GM19035 (cell line): ENCODE measurements around the gene CFAP410.

Experiments used
- ATAC-seq: cut with Tn5 transposase; IDR thresholded peaks from one replicate; pipeline ENCODE4 v1.9.1; 2021; ENCODE audit not compliant: unreplicated experiment

The CFAP410 gene

GRCh38 chr21:44338971-44339910 is at the start of gene CFAP410:
Gene CFAP410, minus strand, starts transcription at chr21:44339390. Its CDS starts 196 bp downstream, at chr21:44339194.
- peak; percentile 87 for ATAC-seq

- no peak for ATAC-seq
Observed at GRCh38 chr21:44384968-44385367, 45.8 kb upstream of the CFAP410 start.

GRCh38 chr21:44383216-44383615 is 44.0 kb upstream of the CFAP410 start:
- no peak for ATAC-seq

GRCh38 chr21:44382536-44382935 is 43.3 kb upstream of the CFAP410 start:
- no peak for ATAC-seq

GRCh38 chr21:44381874-44382273 is 42.7 kb upstream of the CFAP410 start:
- no peak for ATAC-seq

GRCh38 chr21:44380876-44381275 is 41.7 kb upstream of the CFAP410 start:
- ATAC-seq: no peak

- no peak for ATAC-seq
Observed at GRCh38 chr21:44379991-44380865, 41.0 kb upstream of the CFAP410 start.

GRCh38 chr21:44379515-44379848 is 40.3 kb upstream of the CFAP410 start:
- no peak for ATAC-seq

GRCh38 chr21:44378646-44379514 is 39.7 kb upstream of the CFAP410 start:
- ATAC-seq: no peak

GRCh38 chr21:44377922-44378645 is 38.9 kb upstream of the CFAP410 start:
- no peak for ATAC-seq

- no peak for ATAC-seq
Observed at GRCh38 chr21:44377201-44377921, 38.2 kb upstream of the CFAP410 start.

GRCh38 chr21:44376606-44377005 is 37.4 kb upstream of the CFAP410 start:
- no peak for ATAC-seq

- ATAC-seq: no peak
Observed at GRCh38 chr21:44375761-44376241, 36.6 kb upstream of the CFAP410 start.

- no peak for ATAC-seq
Observed at GRCh38 chr21:44375281-44375651, 36.1 kb upstream of the CFAP410 start.

GRCh38 chr21:44374601-44375280 is 35.6 kb upstream of the CFAP410 start:
- no peak for ATAC-seq

GRCh38 chr21:44372616-44373015 is 33.4 kb upstream of the CFAP410 start:
- ATAC-seq: no peak

GRCh38 chr21:44371596-44371995 is 32.4 kb upstream of the CFAP410 start:
- ATAC-seq: no peak

GRCh38 chr21:44370786-44371410 is 31.7 kb upstream of the CFAP410 start:
- no peak for ATAC-seq
